GM23338 (cell line): ENCODE measurements around the gene CEACAM7.

Experiments
- CREB1 ChIP-seq: fragments of 250-450 bp; sonication (Bioruptor Pico); IDR thresholded peaks from 2 replicates; pipeline ENCODE4 v1.5.0; 2020; ENCODE audit warnings: low read depth, mild to moderate bottlenecking, moderate library complexity
- CTCF ChIP-seq, 2 experiments: fragments of 200-600 bp in 1 of 2; sonication (generic) in 1 of 2; conservative IDR thresholded peaks; 2 replicates each; pipeline versions ENCODE4 v1.5.1 to v1.6.1; 2016 to 2017; ENCODE audit warnings: antibody characterized with exemption in 2 of 2, low read depth in 2 of 2, mild to moderate bottlenecking in 2 of 2, moderate library complexity in 1 of 2
- EZH2 ChIP-seq: fragments of 200-600 bp; sonication (generic); IDR thresholded peaks from one replicate; pipeline ENCODE4 v1.8.0; 2017; ENCODE audit warnings: antibody characterized with exemption, mild to moderate bottlenecking, low read depth; ENCODE audit not compliant: unreplicated experiment
- EZH2phosphoT487 ChIP-seq: fragments of 200-600 bp; sonication (generic); IDR thresholded peaks from one replicate; pipeline ENCODE4 v1.8.1; 2018; ENCODE audit warnings: antibody characterized with exemption; ENCODE audit not compliant: unreplicated experiment
- JUNB ChIP-seq: IDR thresholded peaks from one replicate; pipeline ENCODE4 v1.6.1; 2016; ENCODE audit warnings: antibody characterized with exemption; ENCODE audit not compliant: unreplicated experiment
- POLR2AphosphoS5 ChIP-seq: IDR thresholded peaks from 2 replicates; pipeline ENCODE4 v1.6.1; 2016; ENCODE audit warnings: antibody characterized with exemption, low read depth
- REST ChIP-seq: IDR thresholded peaks from one replicate; pipeline ENCODE4 v1.6.1; 2018; ENCODE audit warnings: antibody characterized with exemption; ENCODE audit not compliant: unreplicated experiment
- ZNF331 ChIP-seq: fragments of 250-450 bp; sonication (Bioruptor Pico); IDR thresholded peaks from 2 replicates; pipeline ENCODE4 v1.5.0; 2020; ENCODE audit warnings: low read depth, mild to moderate bottlenecking, moderate library complexity

GRCh38 chr19:41652250-41652649, 35.8 kb downstream of the CEACAM7 start:
- no peak for TF ChIP-seq CTCF (conservative IDR thresholded peaks at IDR 0.05; ENCODE audit: low read depth in 2 of 2)
- TF ChIP-seq EZH2: no peak
- no peak for TF ChIP-seq REST
- no peak for TF ChIP-seq EZH2phosphoT487
- TF ChIP-seq POLR2AphosphoS5: no peak
- no peak for TF ChIP-seq ZNF331 (CRISPR knock-in tag)
- TF ChIP-seq CREB1 (CRISPR knock-in tag): no peak
- TF ChIP-seq JUNB: no peak
